Measurements from ENCODE around the gene SORCS2.

GRCh38 chr4:7531640-7531994 is 339.3 kb downstream of the SORCS2 start:
- TF ChIP-seq, protein P1, sequence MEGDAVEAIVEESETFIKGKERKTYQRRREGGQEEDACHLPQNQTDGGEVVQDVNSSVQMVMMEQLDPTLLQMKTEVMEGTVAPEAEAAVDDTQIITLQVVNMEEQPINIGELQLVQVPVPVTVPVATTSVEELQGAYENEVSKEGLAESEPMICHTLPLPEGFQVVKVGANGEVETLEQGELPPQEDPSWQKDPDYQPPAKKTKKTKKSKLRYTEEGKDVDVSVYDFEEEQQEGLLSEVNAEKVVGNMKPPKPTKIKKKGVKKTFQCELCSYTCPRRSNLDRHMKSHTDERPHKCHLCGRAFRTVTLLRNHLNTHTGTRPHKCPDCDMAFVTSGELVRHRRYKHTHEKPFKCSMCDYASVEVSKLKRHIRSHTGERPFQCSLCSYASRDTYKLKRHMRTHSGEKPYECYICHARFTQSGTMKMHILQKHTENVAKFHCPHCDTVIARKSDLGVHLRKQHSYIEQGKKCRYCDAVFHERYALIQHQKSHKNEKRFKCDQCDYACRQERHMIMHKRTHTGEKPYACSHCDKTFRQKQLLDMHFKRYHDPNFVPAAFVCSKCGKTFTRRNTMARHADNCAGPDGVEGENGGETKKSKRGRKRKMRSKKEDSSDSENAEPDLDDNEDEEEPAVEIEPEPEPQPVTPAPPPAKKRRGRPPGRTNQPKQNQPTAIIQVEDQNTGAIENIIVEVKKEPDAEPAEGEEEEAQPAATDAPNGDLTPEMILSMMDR (IDR thresholded peaks at IDR 0.05) = no peak
- no peak for TF ChIP-seq POLR2A (IDR thresholded peaks at IDR 0.05)

All from Peyer's patch (tissue), 4 donors.